B cell (primary cell): ENCODE data around the gene LRRC42.

Experiments
- EZH2 ChIP-seq: IDR thresholded peaks from 2 replicates; pipeline ENCODE4 v1.6.1; 2012; ENCODE audit warnings: borderline replicate concordance, low read depth, mild to moderate bottlenecking, moderate library complexity, low read length; ENCODE audit not compliant: insufficient read depth, poor library complexity, severe bottlenecking
- TF ChIP-seq, protein P1 (sequence below): fragments of 200-600 bp; IDR thresholded peaks from one replicate; pipeline ENCODE4 v1.8.0; 2022; ENCODE audit warnings: antibody characterized with exemption, mild to moderate bottlenecking

DNA sequence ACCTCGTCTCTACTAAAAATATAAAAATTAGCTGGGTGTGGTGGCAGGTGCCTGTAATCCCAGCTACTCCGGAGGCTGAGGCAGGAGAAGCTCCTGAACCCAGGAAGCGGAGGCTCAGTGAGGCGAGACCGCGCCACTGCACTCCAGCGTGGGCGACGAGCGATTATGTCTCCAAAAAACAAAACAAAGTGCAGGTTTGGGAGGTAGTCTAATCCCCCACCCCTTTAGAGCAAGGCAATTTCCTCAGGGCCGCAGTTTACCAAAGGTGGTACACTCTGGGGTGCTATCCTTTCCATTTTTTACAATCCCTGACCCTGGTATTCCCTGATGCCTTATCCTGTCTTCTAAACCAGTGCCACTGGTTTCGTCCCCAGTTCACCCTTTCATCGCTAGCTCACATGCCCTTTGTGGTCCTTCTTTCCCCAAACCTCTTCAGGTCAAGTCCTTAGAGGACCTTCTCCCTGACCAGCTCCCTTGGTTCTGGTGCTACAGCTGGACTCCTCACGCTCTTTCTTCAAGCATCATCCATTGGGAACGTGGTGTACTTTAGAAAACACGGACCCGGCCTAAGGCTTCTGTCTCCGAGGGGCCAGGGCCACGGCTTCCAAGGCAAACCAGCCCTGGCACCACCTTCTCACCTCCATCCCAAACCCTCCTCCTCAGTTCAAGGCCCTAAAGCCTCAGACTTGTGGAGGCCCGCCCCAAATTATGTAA, 1.5 kb upstream of the LRRC42 start:
- TF ChIP-seq, protein P1, sequence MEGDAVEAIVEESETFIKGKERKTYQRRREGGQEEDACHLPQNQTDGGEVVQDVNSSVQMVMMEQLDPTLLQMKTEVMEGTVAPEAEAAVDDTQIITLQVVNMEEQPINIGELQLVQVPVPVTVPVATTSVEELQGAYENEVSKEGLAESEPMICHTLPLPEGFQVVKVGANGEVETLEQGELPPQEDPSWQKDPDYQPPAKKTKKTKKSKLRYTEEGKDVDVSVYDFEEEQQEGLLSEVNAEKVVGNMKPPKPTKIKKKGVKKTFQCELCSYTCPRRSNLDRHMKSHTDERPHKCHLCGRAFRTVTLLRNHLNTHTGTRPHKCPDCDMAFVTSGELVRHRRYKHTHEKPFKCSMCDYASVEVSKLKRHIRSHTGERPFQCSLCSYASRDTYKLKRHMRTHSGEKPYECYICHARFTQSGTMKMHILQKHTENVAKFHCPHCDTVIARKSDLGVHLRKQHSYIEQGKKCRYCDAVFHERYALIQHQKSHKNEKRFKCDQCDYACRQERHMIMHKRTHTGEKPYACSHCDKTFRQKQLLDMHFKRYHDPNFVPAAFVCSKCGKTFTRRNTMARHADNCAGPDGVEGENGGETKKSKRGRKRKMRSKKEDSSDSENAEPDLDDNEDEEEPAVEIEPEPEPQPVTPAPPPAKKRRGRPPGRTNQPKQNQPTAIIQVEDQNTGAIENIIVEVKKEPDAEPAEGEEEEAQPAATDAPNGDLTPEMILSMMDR: no peak
- TF ChIP-seq EZH2: no peak
